SHP77 treated with DMSO at 0.1 percent for 48 hours (cell line): ENCODE data around the gene AGAP1.

ENCODE experiments used
- DNase-seq: peaks from one replicate; lab custom pipeline; 2025; lab: John Stamatoyannopoulos, UW

AGAP1 gene

DNA sequence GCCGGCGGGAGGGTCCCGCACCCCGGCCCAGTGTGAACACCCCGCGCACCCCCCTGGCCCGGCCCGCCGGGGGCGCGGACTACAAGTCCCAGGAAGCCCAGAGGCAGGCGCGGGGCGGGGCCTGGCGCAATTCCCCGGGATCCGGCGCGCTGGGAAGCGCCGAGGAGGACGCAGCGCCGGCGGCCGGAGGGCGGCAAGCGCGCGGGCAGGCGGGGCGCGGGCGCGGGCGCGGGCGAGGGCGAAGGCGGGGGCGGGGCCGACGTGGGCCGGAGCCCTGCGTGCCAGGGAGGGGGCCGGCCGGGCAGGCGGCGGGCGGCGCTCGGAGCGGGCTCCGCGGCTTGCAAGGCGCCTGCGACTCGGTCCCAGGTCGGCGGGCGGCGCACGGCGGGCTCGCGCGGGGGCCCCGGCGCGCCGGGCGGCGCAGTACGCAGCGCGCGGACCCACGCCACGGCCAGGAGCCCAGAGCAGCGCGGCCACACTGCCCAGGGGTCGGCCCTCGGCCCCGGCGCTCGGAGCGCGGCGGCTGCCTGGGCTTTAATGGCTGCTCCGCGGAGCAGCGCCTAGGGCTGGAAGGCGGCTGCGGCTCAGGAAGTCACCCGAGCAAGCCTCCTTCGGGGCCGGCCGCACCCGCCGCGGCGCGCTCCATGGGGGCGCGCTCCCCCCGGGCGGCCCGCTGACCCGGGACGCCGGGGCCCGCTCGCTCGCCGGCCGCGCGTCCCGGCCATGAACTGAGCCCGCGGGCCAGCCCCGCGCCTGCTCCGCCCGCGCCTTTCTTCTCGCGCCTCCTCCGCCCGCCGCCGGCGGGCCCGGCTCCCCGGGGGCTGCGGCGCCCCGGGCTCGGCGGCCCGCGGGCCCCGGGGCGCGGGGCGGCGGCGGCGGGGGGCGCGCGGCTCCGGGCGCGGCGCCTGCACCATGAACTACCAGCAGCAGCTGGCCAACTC is at the start of gene AGAP1:
Gene AGAP1, plus strand, starts transcription at position 269 of the 941 bp plus-strand sequence.
- peak; percentile 41 for DNase-seq

DNA sequence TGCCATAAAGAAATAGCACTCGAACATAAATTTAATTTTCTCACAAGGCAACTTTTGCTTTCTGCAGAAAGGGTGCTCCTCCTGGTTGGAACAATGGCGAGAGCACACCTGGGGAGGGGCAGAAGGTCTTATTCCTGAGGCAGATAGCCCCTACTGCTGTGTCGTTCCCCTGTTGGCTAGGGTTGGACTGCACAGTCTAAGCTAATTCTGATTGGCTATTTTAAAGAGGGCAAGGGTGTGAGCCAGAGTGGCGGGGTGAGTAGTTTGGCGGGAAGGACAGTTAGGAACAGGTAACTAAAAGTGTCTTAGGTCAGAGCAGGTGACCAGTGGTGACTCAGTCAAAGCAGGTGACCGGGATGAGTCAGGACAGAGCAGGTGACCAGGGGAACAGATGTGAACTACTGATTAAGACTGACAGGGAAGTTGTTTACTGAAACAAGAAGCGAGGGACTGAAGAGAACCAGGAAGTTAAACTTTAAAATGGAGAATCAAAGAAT is 49.7 kb upstream of the AGAP1 start:
- DNase-seq: no peak

DNA sequence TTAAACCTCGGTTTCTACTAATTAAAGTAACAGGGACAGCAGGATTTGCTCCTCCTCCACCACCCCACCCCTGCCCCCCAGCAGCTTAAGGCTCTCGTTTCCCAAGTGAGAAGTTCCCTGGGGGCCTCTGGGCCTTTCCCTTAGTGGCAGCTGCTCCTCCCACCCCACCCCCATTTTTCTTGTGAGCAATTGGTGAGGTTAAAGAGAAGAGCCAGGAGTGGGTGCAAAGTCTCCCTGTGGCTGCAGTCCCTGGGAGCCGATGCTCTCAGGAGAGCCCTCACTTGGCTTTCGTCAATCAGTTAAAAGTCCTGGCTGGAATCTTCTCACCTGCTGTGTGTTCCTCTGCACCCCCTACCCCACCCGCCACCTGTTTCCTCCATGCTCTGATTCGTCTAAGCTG is 48.7 kb upstream of the AGAP1 start:
- DNase-seq: no peak

DNA sequence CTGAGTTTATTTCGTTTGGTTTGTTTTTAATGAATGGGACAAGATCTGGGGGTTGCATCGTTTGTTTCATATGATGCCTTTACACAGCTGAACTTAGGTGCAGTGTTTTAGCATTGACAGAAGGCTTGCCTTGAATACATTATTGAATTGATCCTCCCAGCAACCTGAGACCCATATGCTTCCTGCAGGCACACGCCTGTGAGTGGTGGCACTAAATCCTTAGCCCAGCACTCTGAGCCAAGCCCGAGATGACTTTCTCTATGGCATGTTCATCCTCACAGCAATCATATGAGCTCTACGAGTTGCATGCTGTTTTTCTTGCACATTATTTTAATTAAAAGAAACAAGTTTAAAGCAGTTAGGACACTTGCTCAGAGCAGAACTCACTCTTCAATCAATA is 47.8 kb upstream of the AGAP1 start:
- DNase-seq: no peak

DNA sequence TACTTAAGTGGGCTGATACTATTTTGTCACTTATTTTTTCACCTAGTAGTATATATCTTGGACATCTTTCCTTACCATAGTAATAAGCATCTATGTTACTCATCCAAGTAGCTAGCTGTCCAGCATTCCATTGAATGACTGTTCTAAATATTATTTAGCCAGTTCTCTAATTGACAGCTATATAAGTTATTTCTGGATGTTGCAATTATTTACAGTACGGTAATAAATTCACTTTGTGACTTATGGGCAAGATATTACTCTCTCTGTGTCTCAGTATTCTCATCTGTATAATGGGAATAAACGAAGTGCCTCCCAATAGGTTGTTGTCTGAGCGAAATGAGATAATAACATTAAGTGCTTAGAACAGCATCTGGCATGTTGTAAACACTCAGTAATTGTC is 46.6 kb upstream of the AGAP1 start:
- DNase-seq: no peak

DNA sequence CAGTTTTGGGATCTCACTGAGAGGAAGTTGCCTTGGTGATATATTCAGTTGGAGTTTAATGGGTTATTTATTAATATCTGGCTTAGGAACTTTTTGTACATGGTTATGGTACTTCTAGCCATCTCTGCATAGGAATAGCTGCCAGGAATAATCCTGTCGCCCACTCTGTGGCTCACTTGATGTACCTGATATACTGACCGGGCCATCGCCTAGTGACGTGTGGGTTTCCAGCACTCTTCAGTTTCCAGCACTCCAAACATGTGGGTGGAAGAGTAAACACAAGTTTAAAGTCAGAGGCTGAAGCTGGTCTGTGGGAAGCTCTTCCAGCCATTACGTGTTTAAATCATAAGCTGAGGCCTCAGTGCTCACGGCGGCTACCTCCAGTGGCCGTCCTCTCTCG is 44.3 kb upstream of the AGAP1 start:
- no peak for DNase-seq

DNA sequence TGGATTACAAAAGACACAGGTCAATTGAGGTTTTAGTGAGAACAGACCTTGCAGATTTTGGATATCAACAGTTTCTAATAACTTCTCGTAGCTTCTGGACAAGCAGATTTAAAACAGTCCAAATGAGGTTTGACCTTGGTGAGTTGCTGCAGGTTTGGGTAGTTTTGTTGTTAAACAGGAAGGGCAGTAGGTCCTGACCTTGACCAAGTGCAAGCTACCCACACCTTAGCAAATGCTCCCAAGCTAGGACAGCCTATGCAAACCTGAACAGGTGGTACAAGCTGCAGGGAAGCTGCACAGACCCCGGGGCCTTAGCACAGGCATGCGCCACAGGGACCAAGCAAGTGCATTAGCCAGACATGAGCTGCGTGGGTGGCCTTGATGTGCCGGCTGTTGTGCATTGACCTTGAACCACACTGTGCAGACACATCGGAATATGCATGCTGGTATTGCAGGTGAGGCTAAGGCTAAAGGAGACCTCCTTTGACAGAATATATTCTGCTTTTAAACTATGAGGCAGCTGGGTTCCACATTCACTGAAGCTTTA is 40.2 kb upstream of the AGAP1 start:
- DNase-seq: no peak

DNA sequence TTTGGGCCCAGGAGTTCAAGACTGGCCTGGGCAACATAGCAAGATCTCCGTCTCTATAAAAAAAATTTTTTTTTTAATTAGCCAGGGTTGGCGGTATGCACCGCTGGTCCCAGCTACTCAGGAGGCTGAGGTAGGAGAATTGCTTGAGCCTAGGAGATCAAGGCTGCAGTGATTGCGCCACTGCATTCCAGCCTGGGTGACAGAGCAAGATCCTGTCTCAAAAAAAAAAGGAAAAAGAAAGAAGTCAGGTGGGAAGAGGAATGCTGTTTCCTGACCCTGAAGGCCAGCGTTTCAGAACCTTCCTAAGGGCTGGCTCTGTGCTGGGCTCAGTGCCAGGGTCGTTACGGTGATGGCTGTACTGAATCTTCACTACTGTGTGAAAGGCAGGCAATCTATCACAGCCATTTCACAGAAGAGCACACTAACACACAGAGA is 35.0 kb upstream of the AGAP1 start:
- no peak for DNase-seq

DNA sequence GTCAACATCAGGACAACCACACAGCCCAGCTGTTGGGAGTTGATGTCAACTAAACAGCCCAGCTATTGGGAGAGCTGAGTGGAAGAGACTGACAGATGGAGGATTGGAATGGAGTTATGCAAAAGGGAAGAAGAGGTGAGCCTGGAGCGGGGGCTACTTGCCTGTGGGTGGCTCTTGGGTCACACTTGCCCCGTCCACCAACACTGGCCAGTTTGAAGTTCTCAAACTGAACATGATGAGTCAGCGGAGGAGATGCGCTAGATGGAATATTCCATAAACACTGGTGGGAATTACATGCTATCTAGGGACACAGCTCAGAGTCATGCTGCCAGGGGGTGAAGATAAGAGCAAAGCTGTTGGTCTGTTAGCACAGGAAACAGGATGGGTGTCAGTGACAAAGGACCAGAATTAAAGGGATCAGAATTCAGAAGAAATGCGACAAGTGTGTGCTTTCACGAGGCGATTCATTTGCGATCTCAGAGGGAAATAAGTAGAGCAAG is 33.2 kb upstream of the AGAP1 start:
- DNase-seq: no peak

DNA sequence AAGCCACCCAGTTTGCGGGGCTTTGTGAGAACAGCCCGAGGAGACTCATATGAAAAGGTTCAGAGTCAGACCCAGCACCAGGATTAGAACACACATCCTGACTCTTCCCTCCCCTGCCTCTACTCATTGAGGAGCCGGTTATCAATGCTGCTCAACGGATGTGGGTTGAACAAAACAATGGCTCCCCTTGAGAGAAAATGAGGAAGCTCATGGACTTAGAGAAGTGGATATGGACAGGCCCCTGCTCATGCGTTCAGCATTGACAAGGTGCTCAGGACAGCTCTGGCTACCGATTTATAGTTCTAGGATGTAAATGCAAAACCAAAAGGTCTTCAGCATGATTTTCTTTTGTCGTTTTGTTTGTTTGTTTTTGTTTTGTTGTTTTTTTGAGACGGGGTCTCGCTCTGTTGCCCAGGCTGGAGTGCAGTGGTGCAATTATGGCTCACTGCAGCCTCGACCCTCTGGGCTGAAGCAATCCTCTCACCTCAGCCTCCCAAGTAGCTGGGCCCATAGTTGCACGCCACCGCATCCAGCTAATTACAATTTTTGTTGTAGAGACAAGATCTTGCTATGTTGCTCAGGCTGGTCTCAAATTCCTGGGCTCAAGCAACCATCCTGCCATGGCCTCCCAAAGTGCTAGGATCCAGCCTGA is 32.0 kb upstream of the AGAP1 start:
- DNase-seq: no peak

DNA sequence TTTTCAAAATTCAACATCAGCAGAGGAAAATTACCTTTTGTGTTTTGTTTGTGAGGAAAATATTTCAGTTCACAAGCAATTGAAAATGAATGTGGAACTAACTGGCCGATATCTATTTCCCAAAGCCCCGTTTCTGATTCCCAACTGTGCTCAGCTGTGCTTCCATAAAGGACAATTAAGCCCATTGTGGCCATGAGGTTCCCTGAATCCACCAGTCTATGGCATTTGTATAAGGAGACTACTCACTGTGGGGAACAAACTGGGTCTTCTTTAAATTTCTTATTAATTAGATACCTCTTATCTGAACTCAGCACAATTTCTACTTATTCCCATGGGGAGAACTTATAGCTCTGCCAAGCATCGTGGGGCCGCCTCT is 31.4 kb upstream of the AGAP1 start:
- no peak for DNase-seq

DNA sequence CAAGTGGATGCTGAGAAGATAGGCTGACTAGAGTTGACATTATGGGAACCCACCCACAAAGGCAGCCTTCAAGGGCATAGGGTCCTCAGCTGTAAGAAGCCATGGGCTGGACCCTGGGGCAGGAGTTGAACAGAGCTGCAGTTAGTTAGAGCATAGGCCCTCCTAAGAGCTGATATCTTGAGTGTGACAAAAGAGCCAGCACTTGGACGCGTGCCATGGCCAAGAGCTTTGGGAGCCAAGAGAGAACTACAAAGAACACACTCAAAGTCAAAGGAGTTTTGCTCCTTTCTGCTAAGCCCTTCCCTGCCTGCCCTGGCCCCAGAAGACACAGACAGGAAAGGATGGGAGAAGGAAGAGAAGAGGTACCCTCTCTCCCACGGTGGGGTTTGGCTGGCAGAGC is 29.9 kb upstream of the AGAP1 start:
- no peak for DNase-seq

DNA sequence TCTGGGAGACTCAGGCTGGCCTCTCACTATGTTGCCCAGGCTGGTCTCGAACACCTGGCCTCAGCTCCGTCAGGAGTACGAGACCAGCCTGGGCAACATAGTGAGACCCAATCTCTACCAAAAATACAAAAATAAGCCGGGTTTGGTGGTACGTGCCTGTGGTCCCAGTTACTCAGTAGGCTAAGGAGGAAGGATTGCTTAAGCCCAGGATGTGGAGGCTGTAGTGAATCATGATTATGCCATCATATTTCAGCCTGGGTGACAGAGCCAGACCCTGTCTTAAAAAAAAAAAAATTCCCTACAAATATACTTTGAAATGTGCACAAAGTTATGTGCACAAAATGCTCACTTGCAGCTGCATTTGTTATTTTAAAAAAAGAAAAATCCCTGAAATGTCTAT is 26.3 kb upstream of the AGAP1 start:
- no peak for DNase-seq

DNA sequence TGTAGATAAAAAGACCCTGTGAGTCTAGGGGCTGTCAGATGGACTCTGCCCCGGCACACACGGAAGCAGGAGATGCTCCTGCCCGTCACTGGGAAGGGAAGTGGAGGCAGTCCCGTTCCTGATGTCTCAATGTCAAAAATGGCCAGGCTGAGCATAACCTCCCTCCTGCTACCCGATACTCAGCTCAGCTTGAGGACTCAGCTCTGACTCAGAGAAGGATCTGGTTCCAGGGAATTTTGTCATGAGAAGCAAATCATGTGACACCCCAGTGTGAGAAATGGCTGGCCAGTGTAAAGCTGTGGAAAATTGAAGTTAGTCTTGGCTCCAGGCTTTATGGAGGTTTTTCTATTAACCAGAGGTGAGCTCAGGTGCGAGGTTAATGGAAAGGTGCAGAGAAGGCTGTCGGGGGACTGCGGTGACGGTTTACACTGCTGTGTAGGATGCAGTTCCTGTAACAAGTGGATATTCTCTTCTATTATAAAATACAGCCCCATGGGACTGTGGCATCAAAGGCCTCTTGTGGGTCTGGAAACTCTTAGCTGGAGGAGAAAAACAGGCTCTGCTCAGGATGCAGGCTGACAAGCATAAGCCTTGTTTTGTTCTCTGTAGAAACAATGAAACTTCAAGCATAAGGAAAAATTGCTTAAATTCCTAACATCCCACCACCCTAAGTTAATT is 24.7 kb upstream of the AGAP1 start:
- no peak for DNase-seq

DNA sequence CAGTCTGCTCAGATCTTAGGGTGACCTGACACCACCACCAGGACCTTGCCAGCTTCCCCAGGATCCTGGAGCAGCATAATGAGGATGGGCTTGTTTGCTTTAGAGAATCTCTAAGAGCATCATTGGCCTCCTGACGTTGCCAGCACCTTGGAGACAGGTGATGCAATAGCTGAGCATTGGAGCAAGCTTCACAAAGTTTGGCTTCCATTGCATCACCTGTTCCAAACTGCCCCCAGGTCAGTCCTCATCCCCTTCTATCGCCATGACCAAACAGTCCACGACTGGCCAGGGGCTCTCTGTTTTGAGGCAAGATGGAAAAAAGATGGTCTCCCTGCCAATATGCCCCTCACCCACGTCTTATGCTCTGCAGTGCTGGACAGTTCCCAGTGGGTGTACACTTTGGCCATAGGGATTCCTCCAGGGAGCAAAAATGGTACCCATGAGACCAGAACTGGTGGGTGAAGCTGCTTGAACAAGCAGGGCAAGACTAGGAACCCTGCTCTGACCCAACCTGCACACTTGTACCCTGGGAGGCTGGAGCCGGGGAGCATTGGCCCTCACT is 22.6 kb upstream of the AGAP1 start:
- no peak for DNase-seq

DNA sequence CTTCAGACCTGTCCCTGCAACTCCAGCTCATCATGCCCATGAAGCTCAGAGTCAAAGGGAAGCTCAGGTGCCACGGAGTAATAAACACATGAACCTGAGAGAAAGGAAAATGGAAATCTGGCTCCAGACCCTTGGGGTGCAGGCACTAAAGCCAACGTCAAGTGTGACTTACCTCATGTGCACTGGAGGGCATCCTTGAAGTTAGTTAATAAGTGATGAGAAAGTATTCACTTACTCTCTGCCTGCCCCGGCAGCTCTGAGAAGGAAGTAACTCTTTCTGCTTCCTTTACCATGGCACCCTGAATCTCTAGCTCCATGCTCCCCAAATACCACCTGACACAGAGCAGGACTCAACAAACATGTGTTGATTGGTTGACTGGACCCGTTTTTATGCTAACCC is 21.4 kb upstream of the AGAP1 start:
- no peak for DNase-seq

DNA sequence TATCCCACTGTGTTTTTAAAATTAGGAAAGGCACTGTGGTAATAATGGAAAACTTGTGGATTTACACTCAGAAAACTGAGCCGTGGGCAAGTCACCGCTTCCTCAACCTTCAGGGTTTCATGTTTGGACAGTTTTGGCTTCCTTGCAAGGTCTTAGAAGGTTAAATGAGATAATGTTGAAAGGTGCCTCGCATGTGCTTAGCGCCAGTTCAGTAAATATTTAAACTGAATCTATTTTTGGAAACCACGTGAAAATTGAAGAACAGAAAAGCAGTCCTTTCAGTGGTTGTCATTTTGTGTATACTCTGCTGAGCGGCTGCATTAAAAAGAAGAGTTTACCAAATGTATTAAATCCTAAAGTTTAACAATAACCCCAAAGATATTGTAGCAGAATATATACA is 15.2 kb upstream of the AGAP1 start:
- DNase-seq: no peak

DNA sequence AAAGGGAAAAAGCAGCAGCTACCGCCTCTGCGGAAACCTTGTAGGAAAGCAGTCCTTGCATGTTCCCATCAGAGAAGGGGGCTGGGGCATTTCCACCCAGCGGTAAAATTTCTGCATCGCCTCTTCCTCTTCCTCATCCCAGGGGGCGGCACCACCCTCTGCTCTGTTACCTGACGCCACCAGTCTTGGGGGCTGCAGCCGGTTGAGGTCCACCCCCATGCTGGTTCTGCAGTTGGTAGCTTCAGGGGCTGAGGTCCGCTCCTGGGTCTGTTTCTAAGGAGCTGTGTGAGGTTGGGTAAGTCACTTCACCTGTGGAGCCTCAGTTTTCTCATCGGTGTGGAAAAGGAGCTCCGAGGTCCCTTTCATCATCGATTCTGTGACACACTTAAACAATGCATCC is 14.2 kb upstream of the AGAP1 start:
- DNase-seq: no peak

DNA sequence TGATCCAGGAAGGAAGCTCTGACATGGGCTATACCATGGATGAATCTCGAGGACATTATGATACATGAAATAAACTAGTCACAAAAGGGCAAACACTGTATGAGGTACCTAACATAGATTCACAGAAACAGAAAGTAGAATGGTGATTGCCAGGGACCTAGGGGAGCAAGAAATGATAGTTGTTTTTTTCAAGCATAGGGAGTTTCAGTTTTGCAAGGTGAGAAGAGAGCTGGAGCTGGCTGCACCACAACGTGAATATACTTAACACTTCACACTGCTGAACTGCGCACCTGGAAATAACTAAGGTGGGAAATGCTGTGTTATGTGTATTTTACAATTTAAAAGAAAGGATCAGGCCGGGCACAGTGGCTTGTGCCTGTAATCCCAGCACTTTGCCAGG is 13.2 kb upstream of the AGAP1 start:
- no peak for DNase-seq

DNA sequence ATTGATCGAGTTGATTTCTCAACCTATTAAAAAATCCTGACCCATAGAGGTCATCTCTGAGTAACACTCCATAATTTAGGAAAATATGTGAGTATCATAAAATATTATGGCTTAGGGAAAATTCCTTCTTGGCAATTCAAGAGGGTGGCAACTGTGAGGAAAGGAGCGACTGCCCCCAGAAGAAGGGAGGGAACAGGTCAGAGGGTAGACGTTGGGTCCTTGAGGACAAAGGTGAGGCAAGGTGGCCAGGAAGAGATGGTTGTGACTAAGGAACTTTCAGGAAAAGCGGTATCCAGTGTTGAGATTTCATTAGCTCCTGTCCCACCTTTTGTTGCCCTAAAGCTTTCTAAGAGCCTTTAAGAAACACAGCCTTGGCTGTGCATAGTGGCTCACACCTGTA is 10.5 kb upstream of the AGAP1 start:
- DNase-seq: no peak

DNA sequence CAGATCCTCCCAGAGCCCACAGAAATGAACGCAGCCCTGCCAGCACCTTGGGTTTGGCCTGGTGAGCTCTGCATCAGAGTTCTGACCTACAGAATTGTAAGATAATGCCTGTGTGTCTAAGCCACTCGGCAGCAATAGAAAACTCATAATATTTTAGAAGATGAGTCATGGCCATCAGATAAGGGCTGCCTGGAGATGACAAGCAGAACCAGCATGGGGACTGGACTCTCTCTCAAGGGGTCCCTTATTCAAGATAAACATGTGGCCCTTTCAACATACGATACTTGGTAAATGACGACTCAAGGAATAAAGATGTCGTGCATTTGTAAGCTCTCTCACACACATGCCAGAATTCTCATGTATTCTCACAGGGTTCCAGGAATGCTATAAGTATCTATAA is 8.5 kb upstream of the AGAP1 start:
- no peak for DNase-seq

DNA sequence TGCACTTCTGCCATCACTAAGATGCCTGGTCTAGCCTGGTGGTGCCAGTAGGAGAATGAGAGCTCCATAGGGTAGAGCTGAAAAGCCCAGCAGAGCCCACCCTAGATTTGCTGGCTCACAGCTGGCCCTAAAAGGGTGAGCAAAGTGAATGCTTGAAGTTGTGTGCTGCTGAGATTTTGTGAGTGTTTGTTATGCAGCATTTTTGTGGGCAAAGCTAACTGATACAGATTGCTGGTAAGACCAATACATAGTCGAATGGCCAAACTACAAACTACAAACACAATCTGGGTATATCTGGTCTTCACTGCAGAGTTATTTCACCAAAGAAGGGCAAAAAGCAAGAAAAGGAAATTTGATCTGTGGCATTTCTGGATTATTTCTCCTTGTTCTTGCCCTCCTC is 7.1 kb upstream of the AGAP1 start:
- no peak for DNase-seq
